ENCODE measurements around the gene PTPRZ1. TPM values are rescaled to one million over a fixed set of nuclear protein-coding genes. Genes with fewer than 3 reads are reported as not detected.
A peak's percentile ranks its signal among the peaks of the same experiment; 100 is the strongest.

Gene PTPRZ1
- total and polyA plus RNA-seq, 2 of the 8 experiments (the other 6 are each of a cell fraction or from before 2014, with no cell fraction given): 112 to 135 TPM

- TF ChIP-seq CBX8 (IDR thresholded peaks at IDR 0.05; ENCODE audit: borderline replicate concordance, low read depth, low read length) (no peak), SP2 (IDR thresholded peaks at IDR 0.05; ENCODE audit: low read length) (no peak), SP4 (IDR thresholded peaks at IDR 0.05; ENCODE audit: low read length) (no peak), YY1 (IDR thresholded peaks at IDR 0.05; ENCODE audit: low read depth, low read length) (no peak), CTBP2 (IDR thresholded peaks at IDR 0.05; ENCODE audit: borderline replicate concordance, insufficient read depth, insufficient read length, low read length) (no peak), TAF7 (optimal IDR thresholded peaks at IDR 0.05; ENCODE audit: borderline replicate concordance, low read depth, low read length) (peak; percentile 9)
Observed at GRCh38 chr7:121873289-121874194, 581 bp downstream of the PTPRZ1 start (continued).

Data from H1 (cell line).